SK-N-MC (cell line): Measurements from ENCODE around the gene EIF2S2.

Source experiments
- EZH2 ChIP-seq: fragments of 200-600 bp; sonication (generic); IDR thresholded peaks from one replicate; pipeline ENCODE4 v1.6.1; 2017; ENCODE audit warnings: antibody characterized with exemption
- FOXP2 ChIP-seq: optimal IDR thresholded peaks from 2 replicates; pipeline ENCODE3; 2011; ENCODE audit warnings: mild to moderate bottlenecking, moderate library complexity; ENCODE audit not compliant: insufficient read depth; ENCODE audit errors: extremely low read length, control extremely low read depth
- POLR2AphosphoS5 ChIP-seq: IDR thresholded peaks from 2 replicates; pipeline ENCODE4 v1.6.1; 2012; ENCODE audit warnings: mild to moderate bottlenecking, low read depth, low read length, borderline replicate concordance

DNA sequence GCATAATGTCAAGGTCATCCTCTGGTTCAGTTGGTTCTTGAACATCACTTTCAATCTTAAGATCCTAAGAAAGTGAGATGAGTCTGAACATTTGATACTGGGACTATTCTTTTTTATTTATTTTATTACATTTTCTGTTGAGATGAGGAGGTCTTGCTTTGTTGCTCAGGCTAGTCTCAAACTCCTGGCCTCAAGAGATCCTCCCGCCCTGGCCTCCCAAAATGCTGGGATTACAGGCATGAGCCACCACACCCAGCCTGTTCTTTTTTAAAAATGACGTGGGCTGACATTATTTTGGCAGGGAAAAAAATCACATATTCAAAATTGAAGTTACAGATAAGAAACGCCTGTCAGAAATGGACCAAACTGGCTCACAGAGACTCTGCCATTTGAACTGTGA is 13.5 kb downstream of the EIF2S2 start:
- TF ChIP-seq POLR2AphosphoS5 (no peak), EZH2 (no peak), FOXP2 (no peak)
